GM23338 (cell line): Measurements from ENCODE around the gene VDAC1. TPM values are rescaled to one million over a fixed set of nuclear protein-coding genes. Genes with fewer than 3 reads are reported as not detected.

Experiments
- ATAC-seq: fragments of 200-7000 bp; cut with Tn5 transposase; 3 replicates; pipeline ENCODE4 v1.9.1; 2020
- DNase-seq: peaks from one replicate; pipeline ENCODE4 v3.0.0-alpha.2; 2015; ENCODE audit warnings: low spot score
- H2AFZ ChIP-seq: fragments of 200-600 bp; sonication (generic); 2 replicates; pipeline ENCODE4 v1.8.0; 2016; ENCODE audit warnings: antibody characterized with exemption, mild to moderate bottlenecking, moderate library complexity
- H3F3A ChIP-seq: fragments of 200-600 bp; sonication (generic); replicated peaks from 2 replicates; pipeline ENCODE4 v1.8.0; 2017; ENCODE audit warnings: antibody characterized with exemption, mixed run types, low read depth
- H3K27ac ChIP-seq: fragments of 200-600 bp; sonication (generic); 2 replicates; pipeline ENCODE4 v1.6.1; 2016; ENCODE audit warnings: low read depth
- H3K27me3 ChIP-seq: fragments of 200-600 bp; sonication (generic); 2 replicates; pipeline ENCODE4 v1.8.0; 2016; ENCODE audit warnings: mild to moderate bottlenecking, mixed run types, moderate library complexity; ENCODE audit not compliant: insufficient read depth
- H3K36me3 ChIP-seq: fragments of 200-600 bp; sonication (generic); 2 replicates; pipeline ENCODE4 v1.8.0; 2016; ENCODE audit warnings: mild to moderate bottlenecking; ENCODE audit not compliant: insufficient read depth
- H3K4me1 ChIP-seq: fragments of 200-600 bp; sonication (generic); 2 replicates; pipeline ENCODE4 v1.8.0; 2016; ENCODE audit warnings: mild to moderate bottlenecking, moderate library complexity; ENCODE audit not compliant: insufficient read depth
- H3K4me2 ChIP-seq: fragments of 200-600 bp; sonication (generic); 2 replicates; pipeline ENCODE4 v1.7.1; 2017; ENCODE audit warnings: mixed run types
- H3K4me3 ChIP-seq: fragments of 200-600 bp; sonication (generic); 2 replicates; pipeline ENCODE4 v1.6.1; 2016; ENCODE audit warnings: mixed run types
- H3K79me2 ChIP-seq: fragments of 200-600 bp; sonication (generic); replicated peaks from 2 replicates; pipeline ENCODE4 v1.8.0; 2017; ENCODE audit warnings: mild to moderate bottlenecking; ENCODE audit not compliant: insufficient read depth
- H3K9me2 ChIP-seq: fragments of 200-600 bp; sonication (generic); 2 replicates; pipeline ENCODE4 v1.8.0; 2017; ENCODE audit not compliant: insufficient read depth
- H4K20me1 ChIP-seq: fragments of 200-600 bp; sonication (generic); replicated peaks from 2 replicates; pipeline ENCODE4 v1.8.0; 2017; ENCODE audit warnings: mild to moderate bottlenecking; ENCODE audit not compliant: insufficient read depth
- H3K27ac Mint-ChIP-seq: 2 replicates; pipeline ENCODE4 v1.8.0; 2020; ENCODE audit warnings: inconsistent platforms, mild to moderate bottlenecking, moderate library complexity, mixed read lengths
- H3K27me3 Mint-ChIP-seq: 3 replicates; pipeline ENCODE4 v1.8.0; 2022; ENCODE audit warnings: low read depth, mild to moderate bottlenecking, moderate library complexity, mixed read lengths, inconsistent platforms; ENCODE audit not compliant: insufficient read depth, poor library complexity
- H3K36me3 Mint-ChIP-seq: 3 replicates; pipeline ENCODE4 v1.8.0; 2021; ENCODE audit warnings: low read depth, mild to moderate bottlenecking, inconsistent platforms, moderate library complexity, mixed read lengths
- H3K4me1 Mint-ChIP-seq: 3 replicates; pipeline ENCODE4 v1.8.0; 2020; ENCODE audit warnings: mild to moderate bottlenecking, inconsistent platforms, mixed read lengths
- H3K4me3 Mint-ChIP-seq: 3 replicates; pipeline ENCODE4 v1.8.0; 2021; ENCODE audit warnings: moderate library complexity, mild to moderate bottlenecking, inconsistent platforms, mixed read lengths
- H3K9me3 Mint-ChIP-seq: 3 replicates; pipeline ENCODE4 v1.8.0; 2020; ENCODE audit warnings: moderate library complexity, mild to moderate bottlenecking, inconsistent platforms, mixed read lengths
- CREB1 ChIP-seq: fragments of 250-450 bp; sonication (Bioruptor Pico); IDR thresholded peaks from 2 replicates; pipeline ENCODE4 v1.5.0; 2020; ENCODE audit warnings: low read depth, mild to moderate bottlenecking, moderate library complexity
- EZH2 ChIP-seq: fragments of 200-600 bp; sonication (generic); IDR thresholded peaks from one replicate; pipeline ENCODE4 v1.8.0; 2017; ENCODE audit warnings: antibody characterized with exemption, mild to moderate bottlenecking, low read depth; ENCODE audit not compliant: unreplicated experiment
- EZH2phosphoT487 ChIP-seq: fragments of 200-600 bp; sonication (generic); IDR thresholded peaks from one replicate; pipeline ENCODE4 v1.8.1; 2018; ENCODE audit warnings: antibody characterized with exemption; ENCODE audit not compliant: unreplicated experiment
- JUNB ChIP-seq: IDR thresholded peaks from one replicate; pipeline ENCODE4 v1.6.1; 2016; ENCODE audit warnings: antibody characterized with exemption; ENCODE audit not compliant: unreplicated experiment
- NANOG ChIP-seq: IDR thresholded peaks from 2 replicates; pipeline ENCODE4 v1.6.1; 2016; ENCODE audit warnings: antibody characterized with exemption, borderline replicate concordance
- POLR2AphosphoS5 ChIP-seq: IDR thresholded peaks from 2 replicates; pipeline ENCODE4 v1.6.1; 2016; ENCODE audit warnings: antibody characterized with exemption, low read depth
- ZNF114 ChIP-seq: fragments of 250-450 bp; sonication (Bioruptor Pico); IDR thresholded peaks from 2 replicates; pipeline ENCODE4 v1.5.0; 2020; ENCODE audit warnings: mild to moderate bottlenecking, moderate library complexity
- ZNF331 ChIP-seq: fragments of 250-450 bp; sonication (Bioruptor Pico); IDR thresholded peaks from 2 replicates; pipeline ENCODE4 v1.5.0; 2020; ENCODE audit warnings: low read depth, mild to moderate bottlenecking, moderate library complexity
- polyA plus RNA-seq: library from polyadenylated mRNA; unstranded; fragments of >200 nt; fragmentation: Nextera tagmentation; extraction: Ambion mirVana; gene quantifications from 2 replicates; pipeline ENCODE4 v1.2.1, GENCODE V29; 2016
- total RNA-seq: library from RNA; depleted of rRNA; stranded (reverse); fragments of >200 nt; shearing (Covaris generic); gene quantifications from 2 replicates; pipeline ENCODE4 v1.2.3, GENCODE V29; 2014
- TF ChIP-seq, protein P1 (sequence below): IDR thresholded peaks from 2 replicates; pipeline ENCODE4 v1.6.1; 2016; ENCODE audit warnings: antibody characterized with exemption
- TF ChIP-seq, protein P2 (sequence below): fragments of 250-450 bp; sonication (Bioruptor Pico); IDR thresholded peaks from 2 replicates; pipeline ENCODE4 v1.5.0; 2020; ENCODE audit warnings: mild to moderate bottlenecking, moderate library complexity
- TF ChIP-seq, protein P3 (sequence below): IDR thresholded peaks from one replicate; pipeline ENCODE4 v1.6.1; 2018; ENCODE audit warnings: antibody characterized with exemption; ENCODE audit not compliant: unreplicated experiment

The VDAC1 gene
- total and polyA plus RNA-seq, 2 experiments from 2014 or later, result 300 to 329 TPM

DNA sequence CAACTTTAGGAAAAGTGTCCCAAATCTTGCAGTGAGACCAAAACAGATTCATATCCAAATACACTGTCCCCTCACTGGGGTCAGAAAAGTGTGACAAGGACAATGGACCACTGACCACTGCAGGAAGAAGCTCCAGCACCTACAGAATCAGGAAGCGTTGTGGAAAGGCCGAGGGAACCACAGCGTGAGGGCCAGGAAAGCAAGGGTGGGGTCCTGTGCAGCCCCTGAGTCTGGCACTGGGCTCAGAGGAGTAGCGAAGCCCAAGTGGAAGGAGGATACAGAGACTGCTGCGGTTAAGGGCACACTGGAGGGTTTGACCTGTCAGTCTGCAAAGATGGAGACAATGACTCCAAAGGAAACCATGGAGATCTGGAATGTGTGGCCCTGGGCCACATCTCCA lies 73.2 kb downstream of the VDAC1 start:
- Histone ChIP-seq H3K4me1 (no peaks in the 10 kb centered on the region), H3K79me2 (no peaks in the 10 kb centered on the region), H3K4me2 (no peak overlapping the region), H3K36me3 (no peaks in the 10 kb centered on the region), H3K27ac (no peak overlapping the region), H3K4me3 (no peak overlapping the region), H4K20me1 (no peaks in the 10 kb centered on the region), H3F3A (no peaks in the 10 kb centered on the region), H2AFZ (no peak overlapping the region), H3K27me3 (no peaks in the 10 kb centered on the region), H3K9me2 (no peaks in the 10 kb centered on the region)
- Mint-ChIP-seq H3K27me3 (peaks cover 11% of the 10 kb centered on the region), H3K4me3 (no peak overlapping the region), H3K9me3 (peaks cover 4% of the 10 kb centered on the region), H3K36me3 (peaks cover 4% of the 10 kb centered on the region; the same call in 1 of the 3 replicates), H3K4me1 (no peaks in the 10 kb centered on the region; the same call in 2 of the 3 replicates), H3K27ac (no peak overlapping the region)
- TF ChIP-seq, protein P1, sequence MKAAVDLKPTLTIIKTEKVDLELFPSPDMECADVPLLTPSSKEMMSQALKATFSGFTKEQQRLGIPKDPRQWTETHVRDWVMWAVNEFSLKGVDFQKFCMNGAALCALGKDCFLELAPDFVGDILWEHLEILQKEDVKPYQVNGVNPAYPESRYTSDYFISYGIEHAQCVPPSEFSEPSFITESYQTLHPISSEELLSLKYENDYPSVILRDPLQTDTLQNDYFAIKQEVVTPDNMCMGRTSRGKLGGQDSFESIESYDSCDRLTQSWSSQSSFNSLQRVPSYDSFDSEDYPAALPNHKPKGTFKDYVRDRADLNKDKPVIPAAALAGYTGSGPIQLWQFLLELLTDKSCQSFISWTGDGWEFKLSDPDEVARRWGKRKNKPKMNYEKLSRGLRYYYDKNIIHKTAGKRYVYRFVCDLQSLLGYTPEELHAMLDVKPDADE, result no peak
- TF ChIP-seq CREB1, result no peak
- TF ChIP-seq EZH2phosphoT487, result no peak
- TF ChIP-seq ZNF331 (CRISPR knock-in tag), result no peak
- TF ChIP-seq POLR2AphosphoS5, result no peak
- TF ChIP-seq EZH2, result no peak
- no peak for TF ChIP-seq JUNB
- DNase-seq (no peak), ATAC-seq (no peak)

DNA sequence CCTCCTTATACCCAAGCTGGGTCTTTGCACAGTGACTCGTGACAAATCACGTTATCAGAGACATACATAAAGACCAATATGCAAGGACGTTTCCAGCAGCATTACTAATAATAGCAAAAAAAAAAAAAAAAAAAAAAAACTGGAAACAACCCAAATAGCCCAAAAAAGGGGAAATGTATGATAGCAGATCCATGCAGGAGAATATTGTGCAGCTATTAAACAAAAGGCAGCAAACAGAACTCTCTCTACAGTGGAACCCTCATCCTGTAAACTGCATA lies 74.0 kb downstream of the VDAC1 start:
- Histone ChIP-seq H3K27ac (no peak overlapping the region), H3K36me3 (no peaks in the 10 kb centered on the region), H3K4me1 (no peaks in the 10 kb centered on the region), H3K9me2 (no peaks in the 10 kb centered on the region), H3K4me3 (no peak overlapping the region), H3F3A (no peaks in the 10 kb centered on the region), H4K20me1 (no peaks in the 10 kb centered on the region), H3K27me3 (no peaks in the 10 kb centered on the region), H3K4me2 (no peak overlapping the region), H2AFZ (no peak overlapping the region), H3K79me2 (no peaks in the 10 kb centered on the region)
- Mint-ChIP-seq H3K27me3 (peaks cover 9% of the 10 kb centered on the region), H3K36me3 (peaks cover 4% of the 10 kb centered on the region; the same call in 1 of the 3 replicates), H3K4me3 (no peak overlapping the region), H3K9me3 (no peaks in the 10 kb centered on the region; the same call in 1 of the 3 replicates), H3K4me1 (no peaks in the 10 kb centered on the region; the same call in 2 of the 3 replicates), H3K27ac (no peak overlapping the region)
- ATAC-seq (no peak), DNase-seq (no peak)
- no peak for TF ChIP-seq ZNF114 (CRISPR knock-in tag)
- TF ChIP-seq, protein P2, sequence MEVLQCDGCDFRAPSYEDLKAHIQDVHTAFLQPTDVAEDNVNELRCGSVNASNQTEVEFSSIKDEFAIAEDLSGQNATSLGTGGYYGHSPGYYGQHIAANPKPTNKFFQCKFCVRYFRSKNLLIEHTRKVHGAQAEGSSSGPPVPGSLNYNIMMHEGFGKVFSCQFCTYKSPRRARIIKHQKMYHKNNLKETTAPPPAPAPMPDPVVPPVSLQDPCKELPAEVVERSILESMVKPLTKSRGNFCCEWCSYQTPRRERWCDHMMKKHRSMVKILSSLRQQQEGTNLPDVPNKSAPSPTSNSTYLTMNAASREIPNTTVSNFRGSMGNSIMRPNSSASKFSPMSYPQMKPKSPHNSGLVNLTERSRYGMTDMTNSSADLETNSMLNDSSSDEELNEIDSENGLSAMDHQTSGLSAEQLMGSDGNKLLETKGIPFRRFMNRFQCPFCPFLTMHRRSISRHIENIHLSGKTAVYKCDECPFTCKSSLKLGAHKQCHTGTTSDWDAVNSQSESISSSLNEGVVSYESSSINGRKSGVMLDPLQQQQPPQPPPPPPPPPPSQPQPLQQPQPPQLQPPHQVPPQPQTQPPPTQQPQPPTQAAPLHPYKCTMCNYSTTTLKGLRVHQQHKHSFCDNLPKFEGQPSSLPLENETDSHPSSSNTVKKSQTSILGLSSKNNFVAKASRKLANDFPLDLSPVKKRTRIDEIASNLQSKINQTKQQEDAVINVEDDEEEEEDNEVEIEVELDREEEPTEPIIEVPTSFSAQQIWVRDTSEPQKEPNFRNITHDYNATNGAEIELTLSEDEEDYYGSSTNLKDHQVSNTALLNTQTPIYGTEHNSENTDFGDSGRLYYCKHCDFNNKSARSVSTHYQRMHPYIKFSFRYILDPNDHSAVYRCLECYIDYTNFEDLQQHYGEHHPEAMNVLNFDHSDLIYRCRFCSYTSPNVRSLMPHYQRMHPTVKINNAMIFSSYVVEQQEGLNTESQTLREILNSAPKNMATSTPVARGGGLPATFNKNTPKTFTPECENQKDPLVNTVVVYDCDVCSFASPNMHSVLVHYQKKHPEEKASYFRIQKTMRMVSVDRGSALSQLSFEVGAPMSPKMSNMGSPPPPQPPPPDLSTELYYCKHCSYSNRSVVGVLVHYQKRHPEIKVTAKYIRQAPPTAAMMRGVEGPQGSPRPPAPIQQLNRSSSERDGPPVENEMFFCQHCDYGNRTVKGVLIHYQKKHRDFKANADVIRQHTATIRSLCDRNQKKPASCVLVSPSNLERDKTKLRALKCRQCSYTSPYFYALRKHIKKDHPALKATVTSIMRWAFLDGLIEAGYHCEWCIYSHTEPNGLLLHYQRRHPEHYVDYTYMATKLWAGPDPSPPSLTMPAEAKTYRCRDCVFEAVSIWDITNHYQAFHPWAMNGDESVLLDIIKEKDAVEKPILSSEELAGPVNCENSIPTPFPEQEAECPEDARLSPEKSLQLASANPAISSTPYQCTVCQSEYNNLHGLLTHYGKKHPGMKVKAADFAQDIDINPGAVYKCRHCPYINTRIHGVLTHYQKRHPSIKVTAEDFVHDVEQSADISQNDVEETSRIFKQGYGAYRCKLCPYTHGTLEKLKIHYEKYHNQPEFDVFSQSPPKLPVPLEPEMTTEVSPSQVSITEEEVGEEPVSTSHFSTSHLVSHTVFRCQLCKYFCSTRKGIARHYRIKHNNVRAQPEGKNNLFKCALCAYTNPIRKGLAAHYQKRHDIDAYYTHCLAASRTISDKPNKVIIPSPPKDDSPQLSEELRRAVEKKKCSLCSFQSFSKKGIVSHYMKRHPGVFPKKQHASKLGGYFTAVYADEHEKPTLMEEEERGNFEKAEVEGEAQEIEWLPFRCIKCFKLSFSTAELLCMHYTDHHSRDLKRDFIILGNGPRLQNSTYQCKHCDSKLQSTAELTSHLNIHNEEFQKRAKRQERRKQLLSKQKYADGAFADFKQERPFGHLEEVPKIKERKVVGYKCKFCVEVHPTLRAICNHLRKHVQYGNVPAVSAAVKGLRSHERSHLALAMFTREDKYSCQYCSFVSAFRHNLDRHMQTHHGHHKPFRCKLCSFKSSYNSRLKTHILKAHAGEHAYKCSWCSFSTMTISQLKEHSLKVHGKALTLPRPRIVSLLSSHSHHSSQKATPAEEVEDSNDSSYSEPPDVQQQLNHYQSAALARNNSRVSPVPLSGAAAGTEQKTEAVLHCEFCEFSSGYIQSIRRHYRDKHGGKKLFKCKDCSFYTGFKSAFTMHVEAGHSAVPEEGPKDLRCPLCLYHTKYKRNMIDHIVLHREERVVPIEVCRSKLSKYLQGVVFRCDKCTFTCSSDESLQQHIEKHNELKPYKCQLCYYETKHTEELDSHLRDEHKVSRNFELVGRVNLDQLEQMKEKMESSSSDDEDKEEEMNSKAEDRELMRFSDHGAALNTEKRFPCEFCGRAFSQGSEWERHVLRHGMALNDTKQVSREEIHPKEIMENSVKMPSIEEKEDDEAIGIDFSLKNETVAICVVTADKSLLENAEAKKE (CRISPR knock-in tag), result no peak
- TF ChIP-seq JUNB, result no peak
- TF ChIP-seq EZH2, result no peak
- no peak for TF ChIP-seq NANOG
- TF ChIP-seq ZNF331 (CRISPR knock-in tag), result no peak
- TF ChIP-seq, protein P3, sequence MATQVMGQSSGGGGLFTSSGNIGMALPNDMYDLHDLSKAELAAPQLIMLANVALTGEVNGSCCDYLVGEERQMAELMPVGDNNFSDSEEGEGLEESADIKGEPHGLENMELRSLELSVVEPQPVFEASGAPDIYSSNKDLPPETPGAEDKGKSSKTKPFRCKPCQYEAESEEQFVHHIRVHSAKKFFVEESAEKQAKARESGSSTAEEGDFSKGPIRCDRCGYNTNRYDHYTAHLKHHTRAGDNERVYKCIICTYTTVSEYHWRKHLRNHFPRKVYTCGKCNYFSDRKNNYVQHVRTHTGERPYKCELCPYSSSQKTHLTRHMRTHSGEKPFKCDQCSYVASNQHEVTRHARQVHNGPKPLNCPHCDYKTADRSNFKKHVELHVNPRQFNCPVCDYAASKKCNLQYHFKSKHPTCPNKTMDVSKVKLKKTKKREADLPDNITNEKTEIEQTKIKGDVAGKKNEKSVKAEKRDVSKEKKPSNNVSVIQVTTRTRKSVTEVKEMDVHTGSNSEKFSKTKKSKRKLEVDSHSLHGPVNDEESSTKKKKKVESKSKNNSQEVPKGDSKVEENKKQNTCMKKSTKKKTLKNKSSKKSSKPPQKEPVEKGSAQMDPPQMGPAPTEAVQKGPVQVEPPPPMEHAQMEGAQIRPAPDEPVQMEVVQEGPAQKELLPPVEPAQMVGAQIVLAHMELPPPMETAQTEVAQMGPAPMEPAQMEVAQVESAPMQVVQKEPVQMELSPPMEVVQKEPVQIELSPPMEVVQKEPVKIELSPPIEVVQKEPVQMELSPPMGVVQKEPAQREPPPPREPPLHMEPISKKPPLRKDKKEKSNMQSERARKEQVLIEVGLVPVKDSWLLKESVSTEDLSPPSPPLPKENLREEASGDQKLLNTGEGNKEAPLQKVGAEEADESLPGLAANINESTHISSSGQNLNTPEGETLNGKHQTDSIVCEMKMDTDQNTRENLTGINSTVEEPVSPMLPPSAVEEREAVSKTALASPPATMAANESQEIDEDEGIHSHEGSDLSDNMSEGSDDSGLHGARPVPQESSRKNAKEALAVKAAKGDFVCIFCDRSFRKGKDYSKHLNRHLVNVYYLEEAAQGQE, result no peak
- no peak for TF ChIP-seq POLR2AphosphoS5
